Thoracic aorta endothelial cell (primary cell): ENCODE measurements around the gene CEBPZ. TPM values are rescaled to one million over a fixed set of nuclear protein-coding genes. Genes with fewer than 3 reads are reported as not detected.

Experiments
- total RNA-seq: library from RNA; depleted of rRNA; stranded (reverse); fragments of >200 nt; gene quantifications from 2 replicates; pipeline ENCODE4 v1.2.3, GENCODE V29; 2012

The CEBPZ gene
- 67.4 and 67.8 TPM in 2 replicates for total RNA-seq

DNA sequence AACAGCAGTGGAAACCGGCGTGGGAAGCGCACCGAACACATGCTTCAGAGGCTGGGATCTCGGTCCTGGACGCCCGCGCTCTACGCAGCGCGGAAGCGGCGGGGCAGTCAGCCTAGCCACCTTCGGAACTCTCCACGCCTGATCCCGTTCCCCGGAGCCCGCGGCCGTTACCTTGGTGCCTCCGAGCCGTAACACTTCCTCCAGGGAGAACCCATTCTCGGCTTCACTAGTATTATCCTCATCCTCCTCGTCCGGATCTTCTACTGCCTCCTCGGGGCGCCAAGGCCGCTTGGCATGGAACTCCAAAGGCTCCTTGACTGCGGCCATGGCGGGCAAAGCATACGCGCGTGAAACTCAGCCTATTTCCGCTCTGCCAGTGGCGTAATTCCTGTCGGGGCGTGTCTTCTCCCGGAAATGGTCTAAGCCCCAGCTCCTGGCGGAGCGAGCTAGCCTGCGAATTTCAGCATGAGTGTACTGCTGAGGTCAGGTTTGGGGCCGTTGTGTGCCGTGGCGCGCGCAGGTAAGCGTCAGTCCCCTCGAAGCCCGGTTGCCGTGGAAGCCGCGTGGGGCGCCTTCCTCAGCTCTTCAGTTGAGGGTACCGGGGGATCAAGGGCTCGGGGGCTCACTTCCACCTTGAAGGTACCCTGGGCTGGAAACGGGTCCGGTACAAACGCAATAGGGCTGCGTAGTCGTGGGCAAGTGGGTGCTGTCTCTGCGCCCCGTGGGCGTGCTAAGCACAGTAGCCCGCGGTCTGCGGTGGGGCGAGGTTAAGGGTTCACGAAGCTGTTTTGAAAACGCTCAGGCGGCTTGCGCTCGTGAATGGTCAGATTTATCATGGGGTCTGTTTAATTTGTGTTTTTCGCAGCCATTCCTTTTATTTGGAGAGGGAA, at the start of gene CEBPZ, which contains the start of gene NDUFAF7:
CEBPZ (minus strand) TSS at position 356 of the 890 bp plus-strand sequence; CDS start at position 327, 29 bp downstream.
NDUFAF7 (plus strand) TSS at position 418 of the 890 bp plus-strand sequence; CDS start at position 466, 48 bp downstream.

GRCh38 chr2:37196320-37197195, 34.8 kb downstream of the CEBPZ start, which contains the start of gene CEBPZOS:
CEBPZOS (plus strand) TSS chr2:37196496; CDS start chr2:37199705, 3,209 bp downstream.

GRCh38 chr2:37188570-37188969, 42.8 kb downstream of the CEBPZ start, which contains the start of gene SULT6B1:
SULT6B1 (minus strand) TSS chr2:37188670; CDS start chr2:37188640, 30 bp downstream.

DNA sequence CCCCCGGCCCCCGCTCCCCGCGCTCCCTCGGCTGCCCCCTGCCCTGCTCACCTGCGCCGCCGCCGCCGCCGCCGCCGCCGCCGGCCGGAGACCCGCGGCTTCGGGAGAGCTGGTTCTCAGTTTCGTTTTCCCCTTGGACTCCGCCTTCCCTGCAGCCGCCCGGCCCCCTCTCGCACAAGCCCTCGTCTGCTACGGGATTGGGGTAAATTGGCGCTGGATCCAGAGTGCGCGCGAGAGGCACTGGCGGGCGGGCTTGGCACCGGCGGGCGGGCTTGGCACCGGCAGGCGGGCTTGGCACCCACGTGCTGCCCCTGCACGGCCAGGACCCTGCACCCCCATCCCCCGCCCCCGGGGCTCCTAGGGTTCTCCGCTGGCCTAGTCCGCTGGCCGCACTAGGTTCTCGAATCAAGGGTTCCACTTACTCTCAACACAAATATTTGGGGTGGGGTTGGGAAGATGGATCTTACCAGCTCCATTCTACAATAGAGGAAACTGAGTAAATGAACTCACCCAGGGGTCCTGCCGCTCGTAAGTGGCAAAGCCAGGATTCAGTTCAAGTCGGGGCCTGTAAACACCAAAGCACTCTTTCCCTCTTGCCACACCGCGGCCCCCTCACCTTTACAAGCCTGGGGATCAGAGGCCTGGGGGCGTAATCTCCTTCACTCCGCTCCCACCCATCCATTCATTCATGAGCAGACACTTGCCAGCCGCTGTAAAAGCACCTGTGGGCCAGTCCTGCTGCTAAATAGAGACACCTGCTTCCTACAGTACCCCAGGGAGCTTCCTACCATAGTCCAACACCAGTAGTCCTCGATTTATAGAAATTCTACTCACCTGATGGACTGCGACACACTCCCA, 74.3 kb downstream of the CEBPZ start, which contains the start of gene EIF2AK2:
EIF2AK2 (minus strand) TSS at position 124 of the 858 bp plus-strand sequence. CDS start 9,174 bp downstream, outside the sequence.

Other genes with a start within 250 kb of the CEBPZ start
- 42.4 and 43.7 TPM in 2 replicates for gene HEATR5B, start 147.2 kb downstream of the CEBPZ start, total RNA-seq
- gene GPATCH11, start 147.1 kb downstream of the CEBPZ start, total RNA-seq = 14.5 and 15.1 TPM in 2 replicates
- 45.6 and 53.0 TPM in 2 replicates for gene EIF2AK2, start 74.6 kb downstream of the CEBPZ start, total RNA-seq
- gene SULT6B1, start 42.9 kb downstream of the CEBPZ start, total RNA-seq = not detected in 2 replicates
- 30.2 and 41.1 TPM in 2 replicates for gene CEBPZOS, start 35.1 kb downstream of the CEBPZ start, total RNA-seq
- gene NDUFAF7, start 62 bp upstream of the CEBPZ start, total RNA-seq = 16.1 and 17.1 TPM in 2 replicates
- 106 and 112 TPM in 2 replicates for gene PRKD3, start 93.2 kb upstream of the CEBPZ start, total RNA-seq
- 15.2 and 43.1 TPM in 2 replicates for gene QPCT, start 113.0 kb upstream of the CEBPZ start, total RNA-seq